ENCODE data around the gene SLC22A3.

GRCh38 chr6:160438481-160438880, 90.3 kb downstream of the SLC22A3 start:
- TF ChIP-seq CTCF (IDR thresholded peaks at IDR 0.05; ENCODE audit: low read depth, low read length), result no peak
- TF ChIP-seq POLR2A (IDR thresholded peaks at IDR 0.05; ENCODE audit: extremely low read depth, insufficient read length), result no peak
- TF ChIP-seq MYC (IDR thresholded peaks at IDR 0.05; ENCODE audit: low read depth, low read length), result no peak
- TF ChIP-seq, protein P1, sequence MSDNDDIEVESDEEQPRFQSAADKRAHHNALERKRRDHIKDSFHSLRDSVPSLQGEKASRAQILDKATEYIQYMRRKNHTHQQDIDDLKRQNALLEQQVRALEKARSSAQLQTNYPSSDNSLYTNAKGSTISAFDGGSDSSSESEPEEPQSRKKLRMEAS (IDR thresholded peaks at IDR 0.05; ENCODE audit: low read depth, low read length), result no peak

Data from NB4 (cell line).